ENCODE data around the gene CUL1.
A peak's percentile ranks its signal among the peaks of the same experiment; 100 is the strongest.

- TF ChIP-seq CTCF (IDR thresholded peaks at IDR 0.05) (peak in 1 of 12 donors; percentile 1), POLR2A (IDR thresholded peaks at IDR 0.05) (no peak)
These were observed 500 bp downstream of the CUL1 start for GRCh38 chr7:148699024-148699781.
